Upper lobe of right lung (tissue), 1 donor: ENCODE data around the gene YWHAG. TPM values are rescaled to one million over a fixed set of nuclear protein-coding genes. Genes with fewer than 3 reads are reported as not detected.
A peak's percentile ranks its signal among the peaks of the same experiment; 100 is the strongest.
"Not testable (repeated sequence)": the region's sequence is repeated elsewhere in the genome, so short reads cannot be mapped to it uniquely, and the experiment has no call there.

Experiments
- ATAC-seq: fragments of 200-7000 bp; cut with Tn5 transposase; one replicate; pipeline ENCODE4 v1.9.1; 2020; ENCODE audit warnings: mild to moderate bottlenecking, moderate library complexity
- DNase-seq: peaks from one replicate; pipeline ENCODE4 v3.0.0-alpha.2; 2020
- H3K27ac ChIP-seq: fragments of 200-600 bp; one replicate; pipeline ENCODE4 v1.8.0; 2022
- H3K27me3 ChIP-seq: fragments of 200-600 bp; one replicate; pipeline ENCODE4 v1.8.0; 2022; ENCODE audit warnings: mild to moderate bottlenecking
- H3K36me3 ChIP-seq: fragments of 200-600 bp; one replicate; pipeline ENCODE4 v1.8.0; 2022
- H3K4me1 ChIP-seq: fragments of 200-600 bp; one replicate; pipeline ENCODE4 v1.8.0; 2022
- H3K4me3 ChIP-seq: fragments of 200-600 bp; one replicate; pipeline ENCODE4 v1.8.0; 2022; ENCODE audit warnings: mild to moderate bottlenecking
- H3K9me3 ChIP-seq: fragments of 200-600 bp; one replicate; pipeline ENCODE4 v1.8.0; 2022
- CTCF ChIP-seq: fragments of 200-600 bp; IDR thresholded peaks from one replicate; pipeline ENCODE4 v1.8.0; 2022; ENCODE audit warnings: antibody characterized with exemption
- intact Hi-C: fragments of 100-400 bp; cut with DNase I; formaldehyde crosslinking; loops from one replicate; pipeline ENCODE4 v1.11.0; 2022
- long read RNA-seq: library from polyadenylated mRNA; unstranded; transcript quantifications from one replicate; pipeline ENCODE4 v2.0.0, GENCODE V29; 2021
- total RNA-seq: library from RNA; stranded (reverse); fragmentation: NEBNext Ultra II Directional; extraction: Animal tissue kit (Norgen Biotek cat#: 25700); gene quantifications from one replicate; pipeline ENCODE4 v1.2.1, GENCODE V29; 2021
- donor health status: DM: no; HTN: yes; CAD: no; lungs with severe emphysema.

The YWHAG gene
- total RNA-seq: 102 TPM
- long read RNA-seq, transcript YWHAG-201 (2 exons, 3,750 nt): major isoform, 9 of 19 reads
- long read RNA-seq, partial matches to known transcripts: 0 of 19 reads
- long read RNA-seq, other reads (novel, unspliced or antisense): 10 of 19 reads

- no peaks in the 10 kb centered on the region for H3K9me3 ChIP-seq
- H3K27ac ChIP-seq: peak within 1 kb of the TSS; percentile 98
- H3K4me1 ChIP-seq: peaks cover 35% of the 10 kb centered on the region
- peak; percentile 95 for DNase-seq
- H3K4me3 ChIP-seq: peak within 1 kb of the TSS; percentile 98
- peak; percentile 94 for ATAC-seq
- no peak for TF ChIP-seq CTCF
- intact Hi-C loops: no loop called here
- H3K27me3 ChIP-seq: no peaks in the 10 kb centered on the region
- peaks cover 8% of the 10 kb centered on the region for H3K36me3 ChIP-seq
Observed at GRCh38 chr7:76358481-76359110, at the start of gene YWHAG. TSS of gene YWHAG (minus strand) at chr7:76358991. CDS start at chr7:76358808, 183 bp downstream.

- intact Hi-C loops: no loop called here
Observed at GRCh38 chr7:76408121-76408560, 49.4 kb upstream of the YWHAG start.

GRCh38 chr7:76407718-76408117 lies 48.9 kb upstream of the YWHAG start:
- intact Hi-C loops: no loop called here
- Histone ChIP-seq H3K27me3 (no peaks in the 10 kb centered on the region), H3K4me3 (no peak overlapping the region), H3K27ac (no peak overlapping the region), H3K36me3 (no peaks in the 10 kb centered on the region), H3K9me3 (no peaks in the 10 kb centered on the region), H3K4me1 (no peaks in the 10 kb centered on the region)
- DNase-seq: no peak
- no peak for ATAC-seq
- no peak for TF ChIP-seq CTCF

More at GRCh38 chr7:76408121-76408560, 49.4 kb upstream of the YWHAG start:
- DNase-seq (no peak), ATAC-seq (no peak)
- Histone ChIP-seq H3K9me3 (no peaks in the 10 kb centered on the region), H3K4me3 (no peak overlapping the region), H3K27ac (no peak overlapping the region), H3K36me3 (no peaks in the 10 kb centered on the region), H3K27me3 (no peaks in the 10 kb centered on the region), H3K4me1 (no peaks in the 10 kb centered on the region)
- no peak for TF ChIP-seq CTCF

GRCh38 chr7:76405738-76406137 lies 46.9 kb upstream of the YWHAG start:
- no peak for ATAC-seq
- intact Hi-C loops: no loop called here
- no peak for TF ChIP-seq CTCF
- DNase-seq: no peak
- Histone ChIP-seq H3K4me1 (no peaks in the 10 kb centered on the region), H3K4me3 (no peak overlapping the region), H3K27me3 (no peaks in the 10 kb centered on the region), H3K9me3 (no peaks in the 10 kb centered on the region), H3K36me3 (no peaks in the 10 kb centered on the region), H3K27ac (no peak overlapping the region)

GRCh38 chr7:76403780-76404494 lies 45.1 kb upstream of the YWHAG start:
- DNase-seq (no peak), ATAC-seq (peak; percentile 88)
- Histone ChIP-seq H3K27ac (no peak overlapping the region), H3K4me3 (no peak overlapping the region), H3K36me3 (no peaks in the 10 kb centered on the region), H3K4me1 (no peaks in the 10 kb centered on the region), H3K27me3 (no peaks in the 10 kb centered on the region), H3K9me3 (no peaks in the 10 kb centered on the region)
- intact Hi-C loops: no loop called here
- TF ChIP-seq CTCF: no peak

GRCh38 chr7:76403097-76403496 lies 44.3 kb upstream of the YWHAG start:
- DNase-seq, H3K36me3 ChIP-seq, intact Hi-C loops, H3K27me3 ChIP-seq, H3K4me1 ChIP-seq, H3K27ac ChIP-seq, H3K9me3 ChIP-seq, H3K4me3 ChIP-seq: not testable (repeated sequence)
- peak; percentile 71 for ATAC-seq
